ENCODE results near the gene MCF2L2.

DNA sequence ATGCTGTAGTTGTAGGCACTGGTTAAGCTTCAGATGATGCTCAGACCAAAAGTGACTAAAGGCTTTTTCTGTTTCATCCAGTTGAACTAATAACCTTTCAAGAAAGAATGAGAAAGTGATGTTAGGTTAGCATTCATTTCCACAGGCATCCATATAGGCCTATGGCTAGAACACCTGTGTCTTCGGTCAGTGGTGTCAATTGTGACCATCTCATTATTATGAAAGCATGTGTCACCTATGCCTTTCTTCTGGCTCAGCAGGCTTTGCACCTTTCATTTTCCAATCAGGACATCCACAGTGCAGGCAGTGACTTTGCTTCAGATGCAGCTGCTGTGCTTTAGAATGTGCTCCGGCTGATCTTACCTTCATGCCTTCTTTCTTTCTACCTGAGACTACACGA, 117.5 kb downstream of the MCF2L2 start:
- TF ChIP-seq, protein P1, sequence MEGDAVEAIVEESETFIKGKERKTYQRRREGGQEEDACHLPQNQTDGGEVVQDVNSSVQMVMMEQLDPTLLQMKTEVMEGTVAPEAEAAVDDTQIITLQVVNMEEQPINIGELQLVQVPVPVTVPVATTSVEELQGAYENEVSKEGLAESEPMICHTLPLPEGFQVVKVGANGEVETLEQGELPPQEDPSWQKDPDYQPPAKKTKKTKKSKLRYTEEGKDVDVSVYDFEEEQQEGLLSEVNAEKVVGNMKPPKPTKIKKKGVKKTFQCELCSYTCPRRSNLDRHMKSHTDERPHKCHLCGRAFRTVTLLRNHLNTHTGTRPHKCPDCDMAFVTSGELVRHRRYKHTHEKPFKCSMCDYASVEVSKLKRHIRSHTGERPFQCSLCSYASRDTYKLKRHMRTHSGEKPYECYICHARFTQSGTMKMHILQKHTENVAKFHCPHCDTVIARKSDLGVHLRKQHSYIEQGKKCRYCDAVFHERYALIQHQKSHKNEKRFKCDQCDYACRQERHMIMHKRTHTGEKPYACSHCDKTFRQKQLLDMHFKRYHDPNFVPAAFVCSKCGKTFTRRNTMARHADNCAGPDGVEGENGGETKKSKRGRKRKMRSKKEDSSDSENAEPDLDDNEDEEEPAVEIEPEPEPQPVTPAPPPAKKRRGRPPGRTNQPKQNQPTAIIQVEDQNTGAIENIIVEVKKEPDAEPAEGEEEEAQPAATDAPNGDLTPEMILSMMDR (IDR thresholded peaks at IDR 0.05 in 8 of 11, conservative IDR thresholded peaks at IDR 0.05 in 3 of 11): no peak
- no peak for TF ChIP-seq POLR2AphosphoS5 (IDR thresholded peaks at IDR 0.05)

All from spleen (tissue), 7 donors.